GM18867 (cell line): Measurements from ENCODE around the gene RASL12.
"Not testable (repeated sequence)": the region's sequence is repeated elsewhere in the genome, so short reads cannot be mapped to it uniquely, and the experiment has no call there.

Experiments used
- ATAC-seq: cut with Tn5 transposase; IDR thresholded peaks from one replicate; pipeline ENCODE4 v1.9.1; 2021; ENCODE audit warnings: mild to moderate bottlenecking, moderate library complexity; ENCODE audit not compliant: unreplicated experiment

The RASL12 gene

GRCh38 chr15:65075607-65076395 is 8.0 kb upstream of the RASL12 start:
- ATAC-seq: not testable (repeated sequence)

GRCh38 chr15:65074946-65075345 is 7.2 kb upstream of the RASL12 start:
- ATAC-seq: not testable (repeated sequence)

GRCh38 chr15:65072617-65073016 is 4.8 kb upstream of the RASL12 start:
- no peak for ATAC-seq

GRCh38 chr15:65072027-65072426 is 4.2 kb upstream of the RASL12 start:
- ATAC-seq: no peak

GRCh38 chr15:65071381-65071811 is 3.6 kb upstream of the RASL12 start:
- no peak for ATAC-seq

- ATAC-seq: no peak
These were observed 2.2 kb upstream of the RASL12 start for GRCh38 chr15:65069779-65070546.

GRCh38 chr15:65069179-65069578 is 1.4 kb upstream of the RASL12 start:
- ATAC-seq: no peak

GRCh38 chr15:65068403-65068788 is 605 bp upstream of the RASL12 start:
- ATAC-seq: no peak

- ATAC-seq: no peak
These were observed 510 bp downstream of the RASL12 start for GRCh38 chr15:65067317-65067644.

GRCh38 chr15:65066635-65067316 is 1.0 kb downstream of the RASL12 start:
- ATAC-seq: no peak

GRCh38 chr15:65066001-65066634 is 1.7 kb downstream of the RASL12 start:
- ATAC-seq: no peak

- no peak for ATAC-seq
These were observed 5.1 kb downstream of the RASL12 start for GRCh38 chr15:65062726-65063125.

GRCh38 chr15:65062061-65062460 is 5.7 kb downstream of the RASL12 start:
- ATAC-seq: no peak

GRCh38 chr15:65060641-65061397 is 7.0 kb downstream of the RASL12 start:
- no peak for ATAC-seq

- ATAC-seq: no peak
These were observed 7.7 kb downstream of the RASL12 start for GRCh38 chr15:65059931-65060596.

GRCh38 chr15:65059369-65059750 is 8.4 kb downstream of the RASL12 start:
- no peak for ATAC-seq

GRCh38 chr15:65058394-65059368 is 9.1 kb downstream of the RASL12 start:
- no peak for ATAC-seq

GRCh38 chr15:65057549-65057940 is 10.2 kb downstream of the RASL12 start:
- no peak for ATAC-seq
